DND-41 (cell line): ENCODE data around the gene NF2.

Experiments used
- CTCF ChIP-seq: IDR thresholded peaks from 2 replicates; pipeline ENCODE4 v1.5.1; 2012; ENCODE audit warnings: borderline replicate concordance, low read length, moderate library complexity, mild to moderate bottlenecking; ENCODE audit not compliant: poor library complexity, severe bottlenecking; ENCODE audit errors: extremely low read depth
- EZH2 ChIP-seq: IDR thresholded peaks from 3 replicates; pipeline ENCODE4 v1.6.1; 2012; ENCODE audit warnings: borderline replicate concordance, low read depth, mild to moderate bottlenecking, moderate library complexity, low read length, inconsistent platforms; ENCODE audit not compliant: severe bottlenecking

GRCh38 chr22:29617922-29618629 lies 14.6 kb downstream of the NF2 start:
- TF ChIP-seq CTCF (no peak), EZH2 (no peak)
